HL-60 (cell line): ENCODE measurements around the gene GFRA1.

ENCODE experiments used
- CTCF ChIP-seq: IDR thresholded peaks from one replicate; pipeline ENCODE4 v1.5.1; 2011; ENCODE audit warnings: low read length, control low read depth, inconsistent platforms; ENCODE audit not compliant: insufficient read depth
- GABPA ChIP-seq: IDR thresholded peaks from 2 replicates; pipeline ENCODE4 v1.6.1; 2012; ENCODE audit warnings: low read depth
- POLR2AphosphoS5 ChIP-seq: IDR thresholded peaks from 2 replicates; pipeline ENCODE4 v1.6.1; 2012; ENCODE audit warnings: low read depth
- REST ChIP-seq: IDR thresholded peaks from 2 replicates; pipeline ENCODE4 v1.6.1; 2012; ENCODE audit warnings: low read depth; ENCODE audit not compliant: insufficient replicate concordance
- SPI1 ChIP-seq: IDR thresholded peaks from 2 replicates; pipeline ENCODE4 v1.6.1; 2012; ENCODE audit warnings: low read depth, mild to moderate bottlenecking, borderline replicate concordance

GRCh38 chr10:116158036-116158435 lies 115.0 kb downstream of the GFRA1 start:
- no peak for TF ChIP-seq CTCF
- TF ChIP-seq POLR2AphosphoS5 = no peak
- no peak for TF ChIP-seq SPI1
- no peak for TF ChIP-seq REST
- no peak for TF ChIP-seq GABPA
